K562 (cell line): ENCODE measurements around the gene ACER3.

Experiments used
- CTCF ChIP-seq, 3 experiments: IDR thresholded peaks in 2 of 3; conservative IDR thresholded peaks in 1 of 3; 2 replicates each; pipeline ENCODE4 v1.5.1; 2011 to 2012; ENCODE audit warnings: low read length in 3 of 3, mild to moderate bottlenecking in 3 of 3, control low read depth in 2 of 3, improper control_type of control experiment in 1 of 3, inconsistent platforms in 1 of 3, low read depth in 1 of 3, mixed read lengths in 1 of 3, moderate library complexity in 1 of 3; ENCODE audit not compliant: insufficient read depth in 2 of 3
- FOXJ3 ChIP-seq: sonication (generic); formaldehyde crosslinking; IDR thresholded peaks from 2 replicates; pipeline ENCODE4 v1.4.0; 2020; ENCODE audit warnings: mild to moderate bottlenecking, missing genetic modification reagents
- THRB ChIP-seq: fragments of 450-650 bp; formaldehyde crosslinking; conservative IDR thresholded peaks from 2 replicates; pipeline ENCODE4 v1.4.0; 2022; ENCODE audit warnings: mild to moderate bottlenecking, missing genetic modification characterization

GRCh38 chr11:77051511-77051910 is 190.8 kb downstream of the ACER3 start:
- TF ChIP-seq THRB (CRISPR knock-in tag) (no peak), CTCF (IDR thresholded peaks at IDR 0.05 in 2 of 3, conservative IDR thresholded peaks at IDR 0.05 in 1 of 3; ENCODE audit: insufficient read depth in 2 of 3, low read depth in 1 of 3, low read length in 3 of 3) (no peak), FOXJ3 (CRISPR knock-in tag) (no peak)
